HG03039 (cell line): ENCODE measurements around the gene PCDHB11.
"Not testable (repeated sequence)": the region's sequence is repeated elsewhere in the genome, so short reads cannot be mapped to it uniquely, and the experiment has no call there.

Experiments
- ATAC-seq: cut with Tn5 transposase; IDR thresholded peaks from one replicate; pipeline ENCODE4 v1.9.1; 2021; ENCODE audit warnings: mild to moderate bottlenecking, moderate library complexity; ENCODE audit not compliant: unreplicated experiment

The PCDHB11 gene

GRCh38 chr5:141186897-141187512 is 12.4 kb upstream of the PCDHB11 start, which contains the start of gene PCDHB9:
PCDHB9 (plus strand) TSS chr5:141187161; CDS start chr5:141187319, 158 bp downstream.
- ATAC-seq, result no peak

DNA sequence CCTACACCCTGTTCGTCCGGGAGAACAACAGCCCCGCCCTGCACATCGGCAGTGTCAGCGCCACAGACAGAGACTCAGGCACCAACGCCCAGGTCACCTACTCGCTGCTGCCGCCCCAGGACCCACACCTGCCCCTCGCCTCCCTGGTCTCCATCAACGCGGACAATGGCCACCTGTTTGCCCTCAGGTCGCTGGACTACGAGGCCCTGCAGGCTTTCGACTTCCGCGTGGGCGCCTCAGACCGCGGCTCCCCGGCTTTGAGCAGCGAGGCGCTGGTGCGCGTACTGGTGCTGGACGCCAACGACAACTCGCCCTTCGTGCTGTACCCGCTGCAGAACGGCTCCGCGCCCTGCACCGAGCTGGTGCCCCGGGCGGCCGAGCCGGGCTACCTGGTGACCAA is 10.7 kb upstream of the PCDHB11 start:
- not testable (repeated sequence) for ATAC-seq

GRCh38 chr5:141189131-141189530 is 10.3 kb upstream of the PCDHB11 start:
- not testable (repeated sequence) for ATAC-seq

GRCh38 chr5:141192110-141192725 is 7.2 kb upstream of the PCDHB11 start, which contains the start of gene PCDHB10:
PCDHB10 (plus strand) TSS chr5:141192353; CDS start chr5:141192553, 200 bp downstream.
- no peak for ATAC-seq

GRCh38 chr5:141194332-141194731 is 5.1 kb upstream of the PCDHB11 start:
- not testable (repeated sequence) for ATAC-seq

GRCh38 chr5:141196363-141196762 is 3.1 kb upstream of the PCDHB11 start:
- no peak for ATAC-seq

DNA sequence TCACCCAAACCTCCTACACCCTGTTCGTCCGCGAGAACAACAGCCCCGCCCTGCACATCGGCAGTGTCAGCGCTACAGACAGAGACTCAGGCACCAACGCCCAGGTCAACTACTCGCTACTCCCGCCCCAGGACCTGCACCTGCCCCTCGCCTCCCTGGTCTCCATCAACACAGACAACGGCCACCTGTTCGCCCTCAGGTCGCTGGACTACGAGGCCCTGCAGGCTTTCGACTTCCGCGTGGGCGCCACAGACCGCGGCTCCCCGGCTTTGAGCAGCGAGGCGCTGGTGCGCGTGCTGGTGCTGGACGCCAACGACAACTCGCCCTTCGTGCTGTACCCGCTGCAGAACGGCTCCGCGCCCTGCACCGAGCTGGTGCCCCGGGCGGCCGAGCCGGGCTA is 1.7 kb downstream of the PCDHB11 start:
- ATAC-seq, result not testable (repeated sequence)

- ATAC-seq, result not testable (repeated sequence)
Measured at GRCh38 chr5:141201646-141202045, 2.2 kb downstream of the PCDHB11 start.

DNA sequence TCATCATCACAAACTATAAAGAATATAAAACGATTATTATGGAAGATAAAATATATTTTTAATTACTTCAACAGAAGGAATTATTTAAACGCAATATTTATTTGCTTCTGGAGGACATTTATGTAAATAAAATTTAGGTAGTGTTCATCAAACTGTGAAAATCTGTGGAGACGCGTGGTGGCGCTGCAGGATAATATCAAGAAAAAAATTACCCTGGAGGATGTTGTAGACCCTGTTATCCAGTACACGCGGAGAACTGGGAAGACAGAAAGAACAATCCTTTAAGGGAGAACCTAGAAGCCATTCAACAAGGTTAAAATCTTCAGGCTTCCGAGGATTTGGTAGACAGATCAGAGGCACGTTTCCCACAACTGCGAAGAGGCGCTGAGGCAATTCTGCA is 9.1 kb downstream of the PCDHB11 start, which contains the start of gene PCDHB12:
PCDHB12 (plus strand) TSS at position 242 of the 400 bp plus-strand sequence. CDS start 189 bp downstream, outside the sequence.
- ATAC-seq, result no peak

- not testable (repeated sequence) for ATAC-seq
Measured at GRCh38 chr5:141210281-141210680, 10.9 kb downstream of the PCDHB11 start.

DNA sequence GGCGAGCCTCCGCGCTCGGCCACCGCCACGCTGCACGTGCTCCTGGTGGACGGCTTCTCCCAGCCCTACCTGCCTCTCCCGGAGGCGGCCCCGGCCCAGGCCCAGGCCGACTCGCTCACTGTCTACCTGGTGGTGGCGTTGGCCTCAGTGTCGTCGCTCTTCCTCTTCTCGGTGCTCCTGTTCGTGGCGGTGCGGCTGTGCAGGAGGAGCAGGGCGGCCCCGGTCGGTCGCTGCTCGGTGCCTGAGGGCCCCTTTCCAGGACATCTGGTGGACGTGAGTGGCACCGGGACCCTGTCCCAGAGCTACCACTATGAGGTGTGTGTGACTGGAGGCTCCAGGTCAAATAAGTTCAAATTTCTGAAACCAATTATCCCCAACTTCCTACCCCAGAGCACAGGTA is 11.4 kb downstream of the PCDHB11 start:
- not testable (repeated sequence) for ATAC-seq

- ATAC-seq, result not testable (repeated sequence)
Measured at GRCh38 chr5:141213656-141214339, 14.4 kb downstream of the PCDHB11 start, which contains the start of gene PCDHB13. PCDHB13 (plus strand) TSS chr5:141213919; CDS start chr5:141214124, 205 bp downstream.

GRCh38 chr5:141214583-141214982 is 15.2 kb downstream of the PCDHB11 start:
- ATAC-seq, result not testable (repeated sequence)

DNA sequence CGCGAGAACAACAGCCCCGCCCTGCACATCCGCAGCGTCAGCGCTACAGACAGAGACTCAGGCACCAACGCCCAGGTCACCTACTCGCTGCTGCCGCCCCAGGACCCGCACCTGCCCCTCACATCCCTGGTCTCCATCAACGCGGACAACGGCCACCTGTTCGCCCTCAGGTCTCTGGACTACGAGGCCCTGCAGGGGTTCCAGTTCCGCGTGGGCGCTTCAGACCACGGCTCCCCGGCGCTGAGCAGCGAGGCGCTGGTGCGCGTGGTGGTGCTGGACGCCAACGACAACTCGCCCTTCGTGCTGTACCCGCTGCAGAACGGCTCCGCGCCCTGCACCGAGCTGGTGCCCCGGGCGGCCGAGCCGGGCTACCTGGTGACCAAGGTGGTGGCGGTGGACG is 16.1 kb downstream of the PCDHB11 start:
- ATAC-seq, result not testable (repeated sequence)

DNA sequence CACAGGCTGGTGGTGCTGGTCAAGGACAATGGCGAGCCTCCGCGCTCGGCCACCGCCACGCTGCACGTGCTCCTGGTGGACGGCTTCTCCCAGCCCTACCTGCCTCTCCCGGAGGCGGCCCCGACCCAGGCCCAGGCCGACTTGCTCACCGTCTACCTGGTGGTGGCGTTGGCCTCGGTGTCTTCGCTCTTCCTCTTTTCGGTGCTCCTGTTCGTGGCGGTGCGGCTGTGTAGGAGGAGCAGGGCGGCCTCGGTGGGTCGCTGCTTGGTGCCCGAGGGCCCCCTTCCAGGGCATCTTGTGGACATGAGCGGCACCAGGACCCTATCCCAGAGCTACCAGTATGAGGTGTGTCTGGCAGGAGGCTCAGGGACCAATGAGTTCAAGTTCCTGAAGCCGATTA is 16.6 kb downstream of the PCDHB11 start:
- ATAC-seq, result not testable (repeated sequence)

- ATAC-seq, result no peak
Measured at GRCh38 chr5:141223112-141223783, 23.8 kb downstream of the PCDHB11 start, which contains the start of gene PCDHB14. PCDHB14 (plus strand) TSS chr5:141223343; CDS start chr5:141223506, 163 bp downstream.

GRCh38 chr5:141224844-141225243 is 25.4 kb downstream of the PCDHB11 start:
- ATAC-seq, result not testable (repeated sequence)

DNA sequence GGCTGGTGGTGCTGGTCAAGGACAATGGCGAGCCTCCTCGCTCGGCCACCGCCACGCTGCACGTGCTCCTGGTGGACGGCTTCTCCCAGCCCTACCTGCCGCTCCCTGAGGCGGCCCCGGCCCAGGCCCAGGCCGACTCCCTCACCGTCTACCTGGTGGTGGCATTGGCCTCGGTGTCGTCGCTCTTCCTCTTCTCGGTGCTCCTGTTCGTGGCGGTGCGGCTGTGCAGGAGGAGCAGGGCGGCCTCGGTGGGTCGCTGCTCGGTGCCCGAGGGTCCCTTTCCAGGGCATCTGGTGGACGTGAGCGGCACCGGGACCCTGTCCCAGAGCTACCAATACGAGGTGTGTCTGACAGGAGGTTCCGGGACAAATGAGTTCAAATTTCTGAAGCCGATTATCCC is 26.0 kb downstream of the PCDHB11 start:
- not testable (repeated sequence) for ATAC-seq

GRCh38 chr5:141234109-141234667 is 34.8 kb downstream of the PCDHB11 start:
- ATAC-seq, result no peak

GRCh38 chr5:141235922-141236321 is 36.5 kb downstream of the PCDHB11 start:
- ATAC-seq, result not testable (repeated sequence)
